Endodermal cell (in vitro differentiated cells): ENCODE results near the gene RAD51D. TPM values are rescaled to one million over a fixed set of nuclear protein-coding genes. Genes with fewer than 3 reads are reported as not detected.

ENCODE experiments used
- DNase-seq: peaks from one replicate; pipeline ENCODE4 v3.0.0-alpha.2; 2017
- H3K27ac ChIP-seq: 2 replicates; pipeline ENCODE4 v1.5.1; 2013; ENCODE audit warnings: mild to moderate bottlenecking, low read depth, low read length, moderate library complexity
- H3K27me3 ChIP-seq: 2 replicates; pipeline ENCODE4 v1.6.1; 2013; ENCODE audit warnings: mild to moderate bottlenecking, low read length, moderate library complexity; ENCODE audit not compliant: insufficient read depth, control insufficient read depth, poor library complexity, severe bottlenecking
- H3K36me3 ChIP-seq: 2 replicates; pipeline ENCODE4 v1.7.0; 2013; ENCODE audit warnings: mild to moderate bottlenecking, low read length, moderate library complexity; ENCODE audit not compliant: control insufficient read depth, insufficient read depth
- H3K4me1 ChIP-seq: one replicate; pipeline ENCODE4 v1.7.0; 2013; ENCODE audit warnings: low read length; ENCODE audit not compliant: control insufficient read depth, insufficient read depth
- H3K4me3 ChIP-seq: 2 replicates; pipeline ENCODE4 v1.5.1; 2013; ENCODE audit warnings: mild to moderate bottlenecking, low read length, moderate library complexity
- H3K9ac ChIP-seq: 2 replicates; pipeline ENCODE4 v1.6.1; 2013; ENCODE audit warnings: mild to moderate bottlenecking, low read length, moderate library complexity; ENCODE audit not compliant: poor library complexity, severe bottlenecking; ENCODE audit errors: extremely low read depth
- H3K9me3 ChIP-seq: 2 replicates; pipeline ENCODE4 v1.6.1; 2013; ENCODE audit warnings: mild to moderate bottlenecking, low read length, moderate library complexity; ENCODE audit not compliant: control insufficient read depth
- H3K27ac Mint-ChIP-seq: 2 replicates; pipeline ENCODE4 v1.8.0; 2020; ENCODE audit warnings: mixed read lengths
- H3K27me3 Mint-ChIP-seq: 2 replicates; pipeline ENCODE4 v1.8.0; 2021; ENCODE audit warnings: mild to moderate bottlenecking, mixed read lengths; ENCODE audit not compliant: insufficient read depth
- H3K36me3 Mint-ChIP-seq: 2 replicates; pipeline ENCODE4 v1.8.0; 2020; ENCODE audit warnings: low read depth, mixed read lengths
- H3K4me1 Mint-ChIP-seq: 2 replicates; pipeline ENCODE4 v1.8.0; 2020; ENCODE audit warnings: mixed read lengths
- H3K4me3 Mint-ChIP-seq: 2 replicates; pipeline ENCODE4 v1.8.0; 2020; ENCODE audit warnings: mild to moderate bottlenecking, moderate library complexity, mixed read lengths
- H3K9me3 Mint-ChIP-seq: 2 replicates; pipeline ENCODE4 v1.8.0; 2020; ENCODE audit warnings: mild to moderate bottlenecking, mixed read lengths
- CTCF ChIP-seq: fragments of 200-600 bp; sonication (generic); conservative IDR thresholded peaks from 2 replicates; pipeline ENCODE4 v1.5.0; 2021; ENCODE audit warnings: antibody characterized with exemption, mild to moderate bottlenecking
- WGBS, 2 experiments: methylation state at CpG; one replicate each; pipeline versions ENCODE4 v1.1.5 to v1.1.7; 2013; ENCODE audit warnings: missing lambda C conversion rate in 2 of 2, mixed read lengths in 1 of 2; ENCODE audit not compliant: insufficient coverage in 1 of 2, insufficient read length in 1 of 2; 5-methylcytosine and 5-hydroxymethylcytosine counted together
- total RNA-seq, 2 donors: library from RNA; stranded (reverse); fragmentation: NEBNext Ultra II Directional in 1 of 2; extraction: Animal tissue kit (Norgen Biotek cat#: 25700) in 1 of 2; gene quantifications; 2 replicates in 1 of 2; 3 replicates in 1 of 2; pipeline ENCODE4 v1.2.1, GENCODE V29; 2021

RAD51D gene
- total RNA-seq, 2 donors from 2014 or later, result 24.8 to 26.0 TPM

- H3K27me3 Mint-ChIP-seq, result no peaks in the 10 kb centered on the region
- Histone ChIP-seq H3K9me3 (no peaks in the 10 kb centered on the region), H3K4me1 (peaks cover 5% of the 10 kb centered on the region), H3K27ac (no peak overlapping the region), H3K27me3 (no peaks in the 10 kb centered on the region), H3K4me3 (peak overlapping the region; percentile 57), H3K9ac (no peak overlapping the region), H3K36me3 (no peaks in the 10 kb centered on the region)
- peaks cover 39% of the 10 kb centered on the region for H3K4me1 Mint-ChIP-seq
- DNase-seq, result peak; percentile 85
- 57 to 76% methylated on average over 6 to 22 of the region's 22 CpGs for WGBS, 2 experiments
- H3K27ac Mint-ChIP-seq, result peak overlapping the region; percentile 89
- peak overlapping the region; percentile 88 for H3K4me3 Mint-ChIP-seq
- peak; percentile 51 for TF ChIP-seq CTCF
- peaks cover 2% of the 10 kb centered on the region for H3K36me3 Mint-ChIP-seq
- no peaks in the 10 kb centered on the region for H3K9me3 Mint-ChIP-seq
These were observed 29.9 kb downstream of the RAD51D start for GRCh38 chr17:35089586-35090296.

GRCh38 chr17:35088881-35089585, 30.6 kb downstream of the RAD51D start:
- DNase-seq, result peak; percentile 98
- Histone ChIP-seq H3K9me3 (no peaks in the 10 kb centered on the region), H3K36me3 (no peaks in the 10 kb centered on the region), H3K4me3 (peak overlapping the region; percentile 88), H3K27me3 (no peaks in the 10 kb centered on the region), H3K9ac (peak overlapping the region; percentile 54), H3K27ac (no peak overlapping the region), H3K4me1 (peaks cover 5% of the 10 kb centered on the region)
- Mint-ChIP-seq H3K4me1 (peaks cover 39% of the 10 kb centered on the region), H3K9me3 (no peaks in the 10 kb centered on the region), H3K36me3 (peaks cover 2% of the 10 kb centered on the region), H3K27me3 (no peaks in the 10 kb centered on the region), H3K4me3 (peak overlapping the region; percentile 88), H3K27ac (peak overlapping the region; percentile 94)
- WGBS, 2 experiments, result 0 to 1% methylated on average over 15 to 78 of the region's 80 CpGs
- TF ChIP-seq CTCF, result peak; percentile 85

- peaks cover 5% of the 10 kb centered on the region for H3K4me1 ChIP-seq
- H3K27me3 Mint-ChIP-seq, result no peaks in the 10 kb centered on the region
- peak; percentile 87 for DNase-seq
- TF ChIP-seq CTCF, result peak; percentile 35
- peaks cover 2% of the 10 kb centered on the region for H3K36me3 Mint-ChIP-seq
- no peaks in the 10 kb centered on the region for H3K36me3 ChIP-seq
- H3K27ac Mint-ChIP-seq, result peak overlapping the region; percentile 94
- no peak overlapping the region for H3K27ac ChIP-seq
- no peaks in the 10 kb centered on the region for H3K27me3 ChIP-seq
- H3K4me1 Mint-ChIP-seq, result peaks cover 39% of the 10 kb centered on the region
- WGBS, 2 experiments, result 0 to 2% methylated on average over 9 to 26 of the region's 26 CpGs
- no peaks in the 10 kb centered on the region for H3K9me3 ChIP-seq
- H3K4me3 ChIP-seq, result peak overlapping the region; percentile 88
- peak overlapping the region; percentile 54 for H3K9ac ChIP-seq
- peak overlapping the region; percentile 88 for H3K4me3 Mint-ChIP-seq
- no peaks in the 10 kb centered on the region for H3K9me3 Mint-ChIP-seq
These were observed 31.2 kb downstream of the RAD51D start for GRCh38 chr17:35088356-35088880.
